Left colon (tissue), 2 donors: Measurements from ENCODE around the gene CLEC12A. TPM values are rescaled to one million over a fixed set of nuclear protein-coding genes. Genes with fewer than 3 reads are reported as not detected.

Source experiments
- ATAC-seq: fragments of 200-7000 bp; cut with Tn5 transposase; one replicate; pipeline ENCODE4 v1.9.1; 2020; ENCODE audit warnings: mild to moderate bottlenecking, moderate library complexity
- DNase-seq, 2 donors: peaks; one replicate each; pipeline ENCODE4 v3.0.0-alpha.2; 2020
- intact Hi-C, 2 donors: fragments of 100-400 bp; cut with DNase I in 1 of 2; cut with micrococcal nuclease in 1 of 2; formaldehyde crosslinking; loops; one replicate each; pipeline versions ENCODE4 v1.11.2 to v1.14.0; 2022; cut with DNase I, micrococcal nuclease
- total RNA-seq, 2 donors: library from RNA; stranded (reverse); fragmentation: NEBNext Ultra II Directional; extraction: Animal tissue kit (Norgen Biotek cat#: 25700); gene quantifications; one replicate each; pipeline ENCODE4 v1.2.1, GENCODE V29; 2021
- donor health status: DM: no; HTN: no; CAD: no.
- donor health status: DM: yes; HTN: yes; CAD: no.

Gene CLEC12A
- total RNA-seq, 2 donors from 2014 or later: 0.75 TPM; not detected in 1

- ATAC-seq (no peak), DNase-seq (no peak)
- intact Hi-C loops: no loop called here
Observed at GRCh38 chr12:10027311-10027710, 56.1 kb downstream of the CLEC12A start.

- DNase-seq (no peak), ATAC-seq (no peak)
- intact Hi-C loops: no loop called here
Observed at GRCh38 chr12:10027721-10028120, 56.5 kb downstream of the CLEC12A start.

DNA sequence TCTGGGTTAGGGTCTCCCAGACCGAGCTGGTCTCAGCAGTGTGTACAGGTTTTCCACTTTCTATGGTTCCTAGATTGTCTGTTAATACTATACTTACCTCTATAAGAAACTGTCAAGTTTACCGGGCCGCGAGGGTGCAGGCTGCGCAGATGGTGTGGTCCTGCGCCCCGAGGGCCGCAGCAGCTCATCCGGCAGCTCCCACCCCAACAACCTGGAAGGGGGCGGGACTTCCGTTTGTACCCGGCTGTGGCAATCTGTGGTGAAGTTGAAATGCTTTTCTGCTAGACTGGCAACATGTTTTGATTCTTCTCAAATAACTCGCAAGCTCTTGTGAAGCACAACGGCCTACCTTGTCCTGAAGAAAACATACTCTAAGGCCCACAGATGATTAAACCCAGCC lies 59.2 kb downstream of the CLEC12A start, which contains the start of gene CLEC9A:
Gene CLEC9A, plus strand, starts transcription at position 237 of the 400 bp plus-strand sequence. CDS start 22,006 bp downstream, outside the sequence.
- intact Hi-C loops: loop anchor here in 1 of 2 donors (5.0 kb wide), 1 partner anchor 112 kb away; no protein-coding TSS in a partner anchor
- no peak for DNase-seq
- ATAC-seq: no peak

DNA sequence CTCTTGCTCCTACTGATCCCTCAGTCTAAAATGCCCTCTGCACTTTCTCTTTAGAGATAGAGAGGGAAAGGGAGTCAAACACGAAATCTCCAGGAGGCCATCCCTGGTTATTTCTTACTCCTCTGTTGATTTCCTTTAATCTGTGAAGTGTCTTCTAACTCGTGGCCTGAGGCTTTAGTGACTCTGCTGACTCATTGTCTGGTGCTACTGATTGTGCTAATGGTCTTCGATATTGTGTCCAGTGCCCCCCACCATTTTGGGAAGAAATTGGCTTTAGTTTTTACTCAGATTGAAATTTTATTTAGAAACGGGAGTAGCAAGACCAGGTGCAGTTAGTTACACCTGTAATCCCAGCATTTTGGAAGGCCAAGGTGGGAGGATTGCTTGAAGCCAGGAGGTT lies 60.1 kb downstream of the CLEC12A start:
- intact Hi-C loops: loop anchor here in 1 of 2 donors (5.0 kb wide), 1 partner anchor 111 kb away; no protein-coding TSS in a partner anchor
- no peak for DNase-seq
- no peak for ATAC-seq

DNA sequence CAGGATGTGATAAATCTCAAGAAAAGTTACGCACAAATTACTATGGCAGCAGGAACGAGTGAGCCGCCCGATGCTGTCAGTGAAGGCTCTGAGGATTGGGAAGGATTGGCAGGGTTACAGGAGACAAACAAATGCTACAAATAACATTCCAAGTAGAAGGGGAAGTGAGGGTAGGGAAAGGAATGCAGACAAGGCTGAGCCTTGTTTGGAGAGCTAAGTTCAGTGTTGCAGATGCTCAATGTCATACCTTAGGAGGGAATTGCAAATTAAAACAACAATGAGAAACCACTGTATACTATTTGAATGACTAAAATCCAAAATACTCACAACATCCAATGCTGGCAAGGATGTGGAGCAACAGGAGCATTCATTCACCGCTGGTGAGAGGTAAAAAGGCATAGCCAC lies 60.6 kb downstream of the CLEC12A start:
- DNase-seq (no peak), ATAC-seq (no peak)
- intact Hi-C loops: loop anchor here in 1 of 2 donors (5.0 kb wide), 1 partner anchor 111 kb away; no protein-coding TSS in a partner anchor

- DNase-seq (no peak), ATAC-seq (no peak)
- intact Hi-C loops: loop anchor here in 1 of 2 donors (5.0 kb wide), 1 partner anchor 108 kb away; no protein-coding TSS in a partner anchor
Observed at GRCh38 chr12:10033783-10034545, 62.8 kb downstream of the CLEC12A start.

Other genes starting within 250 kb of the CLEC12A start
- under 1 TPM in 1 of 2 donors, not detected in 1; 0.27 TPM for gene CLECL1, start 238.3 kb upstream of the CLEC12A start, total RNA-seq
- 1 to 10 TPM; 2.6 to 3.9 TPM for gene CD69, start 210.5 kb upstream of the CLEC12A start, total RNA-seq
- gene KLRF1, start 143.9 kb upstream of the CLEC12A start, total RNA-seq: under 1 TPM in 1 of 2 donors, not detected in 1; 0.31 TPM
- 1 to 10 TPM; 1.6 to 4.8 TPM for gene CLEC2B, start 102.1 kb upstream of the CLEC12A start, total RNA-seq
- not detected for gene KLRF2, start 89.9 kb upstream of the CLEC12A start, total RNA-seq
- not detected for gene CLEC2A, start 39.0 kb upstream of the CLEC12A start, total RNA-seq
- gene CLEC1B, start 27.7 kb downstream of the CLEC12A start, total RNA-seq: not detected
- gene CLEC12B, start 39.2 kb downstream of the CLEC12A start, total RNA-seq: not detected
- gene CLEC9A, start 59.3 kb downstream of the CLEC12A start, total RNA-seq: under 1 TPM in 1 of 2 donors, not detected in 1; 0.39 TPM
- 1 to 10 TPM in 1 of 2 donors, under 1 TPM in 1; 0.64 to 1.4 TPM for gene CLEC1A, start 127.6 kb downstream of the CLEC12A start, total RNA-seq
- gene CLEC7A, start 158.8 kb downstream of the CLEC12A start, total RNA-seq: 1 to 10 TPM; 2.5 to 4.5 TPM
- gene OLR1, start 200.7 kb downstream of the CLEC12A start, total RNA-seq: not detected
- not detected for gene TMEM52B, start 207.6 kb downstream of the CLEC12A start, total RNA-seq
- gene GABARAPL1, start 241.5 kb downstream of the CLEC12A start, total RNA-seq: 10 to 100 TPM; 25.2 to 53.6 TPM